ENCODE measurements around the gene KRT5. TPM values are rescaled to one million over a fixed set of nuclear protein-coding genes. Genes with fewer than 3 reads are reported as not detected.
A peak's percentile ranks its signal among the peaks of the same experiment; 100 is the strongest.

KRT5 gene
- total RNA-seq, 6 experiments from 2014 or later: not detected

- H3K27ac Mint-ChIP-seq: no peak overlapping the region
- no peaks in the 10 kb centered on the region for H3K9me3 Mint-ChIP-seq
Measured at GRCh38 chr12:52542157-52542556, 22.0 kb upstream of the KRT5 start.

GRCh38 chr12:52541709-52542108 is 21.5 kb upstream of the KRT5 start:
- no peak overlapping the region for H3K27ac Mint-ChIP-seq
- DNase-seq: no peak
- H3K9me3 Mint-ChIP-seq: no peaks in the 10 kb centered on the region
- peaks cover 14% of the 10 kb centered on the region for H3K4me1 Mint-ChIP-seq (ENCODE audit: low read depth)
- H3K4me3 Mint-ChIP-seq: no peak overlapping the region
- peaks cover 33% of the 10 kb centered on the region for H3K27me3 Mint-ChIP-seq (ENCODE audit: insufficient read depth)
- no peak for TF ChIP-seq CTCF (IDR thresholded peaks at IDR 0.05)
- H3K36me3 Mint-ChIP-seq (ENCODE audit: low read depth): no peaks in the 10 kb centered on the region

More at GRCh38 chr12:52542157-52542556, 22.0 kb upstream of the KRT5 start:
- Mint-ChIP-seq H3K4me3 (no peak overlapping the region), H3K27me3 (ENCODE audit: insufficient read depth) (peaks cover 31% of the 10 kb centered on the region), H3K36me3 (ENCODE audit: low read depth) (no peaks in the 10 kb centered on the region), H3K4me1 (ENCODE audit: low read depth) (peaks cover 14% of the 10 kb centered on the region)
- TF ChIP-seq CTCF (IDR thresholded peaks at IDR 0.05): no peak
- DNase-seq: no peak

- Mint-ChIP-seq H3K27ac (no peak overlapping the region), H3K9me3 (no peaks in the 10 kb centered on the region), H3K27me3 (ENCODE audit: insufficient read depth) (peaks cover 26% of the 10 kb centered on the region), H3K36me3 (ENCODE audit: low read depth) (no peaks in the 10 kb centered on the region), H3K4me1 (ENCODE audit: low read depth) (peaks cover 14% of the 10 kb centered on the region), H3K4me3 (no peak overlapping the region)
- DNase-seq: no peak
- TF ChIP-seq CTCF (IDR thresholded peaks at IDR 0.05): no peak
Measured at GRCh38 chr12:52540531-52540930, 20.3 kb upstream of the KRT5 start.

- no peaks in the 10 kb centered on the region for H3K36me3 Mint-ChIP-seq (ENCODE audit: low read depth)
- H3K4me3 Mint-ChIP-seq: no peak overlapping the region
- peaks cover 14% of the 10 kb centered on the region for H3K4me1 Mint-ChIP-seq (ENCODE audit: low read depth)
- H3K27ac Mint-ChIP-seq: no peak overlapping the region
- H3K27me3 Mint-ChIP-seq (ENCODE audit: insufficient read depth): peaks cover 26% of the 10 kb centered on the region
- H3K9me3 Mint-ChIP-seq: no peaks in the 10 kb centered on the region
- TF ChIP-seq CTCF (IDR thresholded peaks at IDR 0.05): no peak
- DNase-seq: no peak
Measured at GRCh38 chr12:52539821-52540173, 19.6 kb upstream of the KRT5 start.

GRCh38 chr12:52539083-52539820 is 19.1 kb upstream of the KRT5 start:
- peak; percentile 80 for DNase-seq
- Mint-ChIP-seq H3K27ac (no peak overlapping the region), H3K36me3 (ENCODE audit: low read depth) (no peaks in the 10 kb centered on the region), H3K4me3 (no peak overlapping the region), H3K27me3 (ENCODE audit: insufficient read depth) (peaks cover 28% of the 10 kb centered on the region), H3K9me3 (no peaks in the 10 kb centered on the region), H3K4me1 (ENCODE audit: low read depth) (peaks cover 14% of the 10 kb centered on the region)
- no peak for TF ChIP-seq CTCF (IDR thresholded peaks at IDR 0.05)
